DND-41 (cell line): ENCODE data around the gene MAL.

Source experiments
- EZH2 ChIP-seq: IDR thresholded peaks from 3 replicates; pipeline ENCODE4 v1.6.1; 2012; ENCODE audit warnings: borderline replicate concordance, low read depth, mild to moderate bottlenecking, moderate library complexity, low read length, inconsistent platforms; ENCODE audit not compliant: severe bottlenecking
- TF ChIP-seq, protein P1 (sequence below): IDR thresholded peaks from 2 replicates; pipeline ENCODE4 v1.5.1; 2012; ENCODE audit warnings: borderline replicate concordance, low read length, moderate library complexity, mild to moderate bottlenecking; ENCODE audit not compliant: poor library complexity, severe bottlenecking; ENCODE audit errors: extremely low read depth

DNA sequence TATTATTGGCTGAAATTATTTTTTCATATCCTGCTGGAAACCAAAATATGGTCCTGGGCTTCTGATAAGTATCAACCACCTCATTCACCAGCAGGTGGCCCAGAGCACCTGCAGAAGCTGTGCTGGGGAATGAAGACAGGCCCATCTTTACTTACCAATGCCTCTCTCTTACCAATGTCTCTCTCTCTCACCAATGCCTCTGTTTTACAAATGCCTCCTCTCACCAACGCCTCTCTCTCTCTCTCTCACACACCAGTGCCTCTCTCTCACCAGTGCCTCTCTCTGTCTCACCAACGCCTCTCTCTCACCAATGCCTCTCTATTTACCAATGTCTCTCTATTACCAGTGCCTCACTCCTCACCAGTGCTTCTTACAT, 2.3 kb upstream of the MAL start:
- TF ChIP-seq, protein P1, sequence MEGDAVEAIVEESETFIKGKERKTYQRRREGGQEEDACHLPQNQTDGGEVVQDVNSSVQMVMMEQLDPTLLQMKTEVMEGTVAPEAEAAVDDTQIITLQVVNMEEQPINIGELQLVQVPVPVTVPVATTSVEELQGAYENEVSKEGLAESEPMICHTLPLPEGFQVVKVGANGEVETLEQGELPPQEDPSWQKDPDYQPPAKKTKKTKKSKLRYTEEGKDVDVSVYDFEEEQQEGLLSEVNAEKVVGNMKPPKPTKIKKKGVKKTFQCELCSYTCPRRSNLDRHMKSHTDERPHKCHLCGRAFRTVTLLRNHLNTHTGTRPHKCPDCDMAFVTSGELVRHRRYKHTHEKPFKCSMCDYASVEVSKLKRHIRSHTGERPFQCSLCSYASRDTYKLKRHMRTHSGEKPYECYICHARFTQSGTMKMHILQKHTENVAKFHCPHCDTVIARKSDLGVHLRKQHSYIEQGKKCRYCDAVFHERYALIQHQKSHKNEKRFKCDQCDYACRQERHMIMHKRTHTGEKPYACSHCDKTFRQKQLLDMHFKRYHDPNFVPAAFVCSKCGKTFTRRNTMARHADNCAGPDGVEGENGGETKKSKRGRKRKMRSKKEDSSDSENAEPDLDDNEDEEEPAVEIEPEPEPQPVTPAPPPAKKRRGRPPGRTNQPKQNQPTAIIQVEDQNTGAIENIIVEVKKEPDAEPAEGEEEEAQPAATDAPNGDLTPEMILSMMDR, result peak; percentile 65
- no peak for TF ChIP-seq EZH2
